ENCODE data around the gene MBD2.

MBD2 gene

GRCh38 chr18:54247511-54248175 is 23.2 kb upstream of the MBD2 start:
- no peak for TF ChIP-seq ZFX (IDR thresholded peaks at IDR 0.05)
- no peak overlapping the region for H3K27ac ChIP-seq

DNA sequence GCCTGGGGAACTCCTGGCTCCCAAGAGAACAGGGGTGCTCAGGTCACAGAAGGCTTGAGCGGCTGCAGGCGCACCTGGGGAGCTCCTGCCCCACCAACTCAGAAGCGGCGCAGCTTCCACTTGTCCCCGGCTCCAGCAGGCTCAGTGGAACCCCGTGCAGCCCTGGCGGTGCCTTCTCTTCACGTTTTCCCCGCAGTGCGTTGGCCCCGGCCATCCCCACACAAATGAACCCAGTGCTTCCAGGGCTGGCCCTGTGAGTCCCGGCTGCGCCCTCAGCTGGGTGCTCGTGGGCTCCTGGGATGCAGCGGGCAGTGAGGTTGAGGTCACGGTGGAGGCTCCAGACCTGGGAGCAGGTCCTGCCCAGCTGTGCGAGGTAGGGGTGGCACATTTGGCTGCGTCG is 17.9 kb upstream of the MBD2 start:
- H3K27ac ChIP-seq: no peak overlapping the region
- TF ChIP-seq, protein P1, sequence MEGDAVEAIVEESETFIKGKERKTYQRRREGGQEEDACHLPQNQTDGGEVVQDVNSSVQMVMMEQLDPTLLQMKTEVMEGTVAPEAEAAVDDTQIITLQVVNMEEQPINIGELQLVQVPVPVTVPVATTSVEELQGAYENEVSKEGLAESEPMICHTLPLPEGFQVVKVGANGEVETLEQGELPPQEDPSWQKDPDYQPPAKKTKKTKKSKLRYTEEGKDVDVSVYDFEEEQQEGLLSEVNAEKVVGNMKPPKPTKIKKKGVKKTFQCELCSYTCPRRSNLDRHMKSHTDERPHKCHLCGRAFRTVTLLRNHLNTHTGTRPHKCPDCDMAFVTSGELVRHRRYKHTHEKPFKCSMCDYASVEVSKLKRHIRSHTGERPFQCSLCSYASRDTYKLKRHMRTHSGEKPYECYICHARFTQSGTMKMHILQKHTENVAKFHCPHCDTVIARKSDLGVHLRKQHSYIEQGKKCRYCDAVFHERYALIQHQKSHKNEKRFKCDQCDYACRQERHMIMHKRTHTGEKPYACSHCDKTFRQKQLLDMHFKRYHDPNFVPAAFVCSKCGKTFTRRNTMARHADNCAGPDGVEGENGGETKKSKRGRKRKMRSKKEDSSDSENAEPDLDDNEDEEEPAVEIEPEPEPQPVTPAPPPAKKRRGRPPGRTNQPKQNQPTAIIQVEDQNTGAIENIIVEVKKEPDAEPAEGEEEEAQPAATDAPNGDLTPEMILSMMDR (conservative IDR thresholded peaks at IDR 0.05): no peak
- no peak for TF ChIP-seq ZFX (IDR thresholded peaks at IDR 0.05)

GRCh38 chr18:54241483-54241882 is 17.0 kb upstream of the MBD2 start:
- no peak overlapping the region for H3K27ac ChIP-seq
- TF ChIP-seq, protein P1 (conservative IDR thresholded peaks at IDR 0.05): no peak
- no peak for TF ChIP-seq ZFX (IDR thresholded peaks at IDR 0.05)

GRCh38 chr18:54240629-54241107 is 16.2 kb upstream of the MBD2 start:
- TF ChIP-seq ZFX (IDR thresholded peaks at IDR 0.05): no peak
- TF ChIP-seq, protein P1 (conservative IDR thresholded peaks at IDR 0.05): no peak
- no peak overlapping the region for H3K27ac ChIP-seq

- no peak for TF ChIP-seq ZFX (IDR thresholded peaks at IDR 0.05)
- TF ChIP-seq, protein P1 (conservative IDR thresholded peaks at IDR 0.05): no peak
- H3K27ac ChIP-seq: no peak overlapping the region
These were observed 15.1 kb upstream of the MBD2 start for GRCh38 chr18:54239601-54240000.

DNA sequence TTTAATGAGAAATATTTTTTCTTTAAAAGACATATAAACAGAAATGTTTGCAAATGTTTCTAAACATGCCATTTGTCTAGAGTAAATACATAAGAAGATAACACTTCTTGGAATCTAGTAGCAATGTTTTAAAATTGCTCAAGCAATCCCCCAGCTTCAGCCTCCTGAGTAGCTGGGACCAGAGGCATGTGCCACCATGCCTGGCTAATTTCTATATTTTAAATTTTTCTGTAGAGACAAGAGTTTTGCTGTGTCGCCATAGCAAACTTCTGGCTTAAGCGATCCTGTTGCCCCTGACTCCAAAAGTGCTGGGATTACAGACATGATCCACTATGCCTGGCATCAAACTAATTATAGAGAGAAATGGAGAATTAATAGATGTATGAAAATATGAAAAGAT is 14.6 kb upstream of the MBD2 start:
- no peak overlapping the region for H3K27ac ChIP-seq
- TF ChIP-seq ZFX (IDR thresholded peaks at IDR 0.05): no peak
- TF ChIP-seq, protein P1 (conservative IDR thresholded peaks at IDR 0.05): no peak

- TF ChIP-seq, protein P1 (conservative IDR thresholded peaks at IDR 0.05): no peak
- TF ChIP-seq ZFX (IDR thresholded peaks at IDR 0.05): no peak
- no peak overlapping the region for H3K27ac ChIP-seq
These were observed 13.9 kb upstream of the MBD2 start for GRCh38 chr18:54238173-54238936.
